Measurements from ENCODE around the gene SPEM2. TPM values are rescaled to one million over a fixed set of nuclear protein-coding genes. Genes with fewer than 3 reads are reported as not detected.

Gene SPEM2
- total RNA-seq, 4 donors from 2014 or later = not detected

DNA sequence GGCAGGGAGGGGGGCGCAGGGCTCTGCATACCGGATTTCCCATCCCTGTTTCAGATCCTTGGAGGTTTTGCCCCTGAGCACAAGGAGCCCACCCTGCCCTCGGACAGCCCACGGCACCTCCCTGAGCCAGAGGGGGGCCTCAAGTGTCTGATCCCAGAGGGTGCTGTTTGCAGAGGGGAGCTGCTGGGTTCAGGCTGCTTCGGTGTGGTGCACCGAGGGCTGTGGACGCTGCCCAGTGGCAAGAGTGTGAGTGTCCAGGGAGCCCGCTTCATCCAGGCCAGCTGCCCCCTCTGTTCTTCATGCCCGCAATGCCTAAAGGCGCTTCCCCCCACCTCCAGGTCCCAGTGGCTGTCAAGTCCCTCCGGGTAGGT lies 42.1 kb upstream of the SPEM2 start:
- DNase-seq = no peak
- no peaks in the 10 kb centered on the region for H3K9me3 ChIP-seq
- TF ChIP-seq POLR2A (IDR thresholded peaks at IDR 0.05) = no peak
- TF ChIP-seq, protein P1, sequence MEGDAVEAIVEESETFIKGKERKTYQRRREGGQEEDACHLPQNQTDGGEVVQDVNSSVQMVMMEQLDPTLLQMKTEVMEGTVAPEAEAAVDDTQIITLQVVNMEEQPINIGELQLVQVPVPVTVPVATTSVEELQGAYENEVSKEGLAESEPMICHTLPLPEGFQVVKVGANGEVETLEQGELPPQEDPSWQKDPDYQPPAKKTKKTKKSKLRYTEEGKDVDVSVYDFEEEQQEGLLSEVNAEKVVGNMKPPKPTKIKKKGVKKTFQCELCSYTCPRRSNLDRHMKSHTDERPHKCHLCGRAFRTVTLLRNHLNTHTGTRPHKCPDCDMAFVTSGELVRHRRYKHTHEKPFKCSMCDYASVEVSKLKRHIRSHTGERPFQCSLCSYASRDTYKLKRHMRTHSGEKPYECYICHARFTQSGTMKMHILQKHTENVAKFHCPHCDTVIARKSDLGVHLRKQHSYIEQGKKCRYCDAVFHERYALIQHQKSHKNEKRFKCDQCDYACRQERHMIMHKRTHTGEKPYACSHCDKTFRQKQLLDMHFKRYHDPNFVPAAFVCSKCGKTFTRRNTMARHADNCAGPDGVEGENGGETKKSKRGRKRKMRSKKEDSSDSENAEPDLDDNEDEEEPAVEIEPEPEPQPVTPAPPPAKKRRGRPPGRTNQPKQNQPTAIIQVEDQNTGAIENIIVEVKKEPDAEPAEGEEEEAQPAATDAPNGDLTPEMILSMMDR (IDR thresholded peaks at IDR 0.05) = no peak
- no peaks in the 10 kb centered on the region for H3K36me3 ChIP-seq
- no peaks in the 10 kb centered on the region for H3K27me3 ChIP-seq
- intact Hi-C loops (cut with DNase I; ENCODE audit: low total_unique reads) = no loop called here
- peak overlapping the region in 1 of 2 donors; percentile 32 for H3K4me3 ChIP-seq
- H3K27ac ChIP-seq = no peak overlapping the region
- H3K4me1 ChIP-seq = peaks cover 0 to 11% of the 10 kb centered on the region in 2 donors

DNA sequence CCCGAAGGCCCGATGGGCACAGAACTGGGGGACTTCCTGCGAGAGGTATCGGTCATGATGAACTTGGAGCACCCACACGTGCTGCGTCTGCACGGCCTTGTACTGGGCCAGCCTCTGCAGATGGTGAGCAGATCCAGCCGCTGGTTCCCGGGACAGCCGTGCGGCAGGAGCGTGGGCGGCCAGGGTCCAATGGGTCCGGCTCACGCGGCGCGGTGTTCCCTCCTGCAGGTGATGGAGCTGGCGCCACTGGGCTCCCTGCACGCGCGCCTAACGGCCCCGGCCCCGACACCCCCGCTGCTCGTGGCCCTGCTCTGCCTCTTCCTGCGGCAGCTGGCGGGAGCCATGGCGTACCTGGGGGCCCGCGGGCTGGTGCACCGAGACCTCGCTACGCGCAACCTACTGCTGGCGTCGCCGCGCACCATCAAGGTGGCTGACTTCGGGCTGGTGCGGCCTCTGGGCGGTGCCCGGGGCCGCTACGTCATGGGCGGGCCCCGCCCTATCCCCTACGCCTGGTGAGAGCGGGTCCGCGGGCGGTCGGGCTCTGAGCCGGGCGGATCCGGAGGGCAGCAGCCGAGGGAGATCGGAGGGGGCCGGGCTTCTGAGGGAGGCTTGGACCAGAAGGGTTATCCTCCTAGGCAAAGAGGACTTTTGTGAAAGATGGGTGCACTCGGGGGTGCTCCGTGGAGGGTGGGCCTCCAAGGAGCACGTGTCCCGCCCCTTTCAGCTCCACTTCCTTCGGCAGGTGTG lies 41.5 kb upstream of the SPEM2 start:
- Histone ChIP-seq H3K36me3 (no peaks in the 10 kb centered on the region), H3K27me3 (no peaks in the 10 kb centered on the region), H3K27ac (peak overlapping the region in 1 of 2 donors; percentile 49), H3K4me3 (peak overlapping the region; percentile 17 to 32), H3K4me1 (peaks cover 0 to 11% of the 10 kb centered on the region in 2 donors), H3K9me3 (no peaks in the 10 kb centered on the region)
- no peak for TF ChIP-seq POLR2A (IDR thresholded peaks at IDR 0.05)
- TF ChIP-seq, protein P1 (IDR thresholded peaks at IDR 0.05) = peak in 1 of 4 experiments; percentile 4
- intact Hi-C loops (cut with DNase I; ENCODE audit: low total_unique reads) = no loop called here
- peak in 1 of 2 donors; percentile 46 for DNase-seq

DNA sequence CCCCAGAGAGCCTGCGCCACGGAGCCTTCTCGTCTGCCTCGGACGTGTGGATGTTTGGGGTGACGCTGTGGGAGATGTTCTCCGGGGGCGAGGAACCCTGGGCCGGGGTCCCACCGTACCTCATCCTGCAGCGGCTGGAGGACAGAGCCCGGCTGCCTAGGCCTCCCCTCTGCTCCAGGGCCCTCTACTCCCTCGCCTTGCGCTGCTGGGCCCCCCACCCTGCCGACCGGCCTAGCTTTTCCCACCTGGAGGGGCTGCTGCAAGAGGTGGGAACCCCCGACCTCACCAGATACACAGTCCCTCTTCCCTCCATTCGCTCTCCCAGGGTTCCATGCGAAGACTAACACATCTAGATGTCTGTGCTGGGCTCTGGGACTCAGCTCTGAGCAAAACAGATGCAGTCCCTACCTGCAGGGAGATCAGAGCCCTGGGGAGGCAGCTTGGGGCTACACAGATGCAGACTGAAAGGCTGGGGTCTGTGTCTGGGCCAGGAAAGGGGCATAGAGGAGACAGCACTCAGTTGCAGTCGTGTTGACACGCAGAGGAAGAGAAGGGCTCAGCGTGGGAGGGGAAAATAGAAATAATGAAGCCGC lies 40.8 kb upstream of the SPEM2 start:
- DNase-seq = no peak
- Histone ChIP-seq H3K27ac (peak overlapping the region in 1 of 2 donors; percentile 49), H3K4me3 (peak overlapping the region; percentile 17 to 32), H3K27me3 (no peaks in the 10 kb centered on the region), H3K36me3 (no peaks in the 10 kb centered on the region), H3K4me1 (peaks cover 0 to 11% of the 10 kb centered on the region in 2 donors), H3K9me3 (no peaks in the 10 kb centered on the region)
- no peak for TF ChIP-seq POLR2A (IDR thresholded peaks at IDR 0.05)
- TF ChIP-seq, protein P1 (IDR thresholded peaks at IDR 0.05) = no peak
- intact Hi-C loops (cut with DNase I; ENCODE audit: low total_unique reads) = no loop called here

DNA sequence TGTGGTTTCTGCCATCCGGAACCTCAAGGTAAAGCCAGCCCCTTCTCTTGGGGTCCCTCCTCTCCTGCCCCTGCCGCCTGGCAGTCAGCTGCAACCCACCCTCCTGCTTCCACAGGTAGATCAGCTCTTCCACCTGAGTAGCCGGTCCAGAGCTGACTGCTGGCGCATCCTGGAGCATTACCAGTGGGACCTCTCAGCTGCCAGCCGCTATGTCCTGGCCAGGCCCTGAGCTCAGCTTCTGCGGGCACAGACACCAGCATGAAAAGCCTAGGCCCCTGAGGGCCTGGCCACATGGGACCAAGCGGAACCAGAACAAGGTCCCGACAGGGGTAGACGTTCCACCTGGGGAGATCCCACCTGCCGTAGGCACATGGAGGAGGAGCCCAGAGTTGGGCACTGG lies 36.6 kb upstream of the SPEM2 start:
- intact Hi-C loops (cut with DNase I; ENCODE audit: low total_unique reads) = no loop called here
- Histone ChIP-seq H3K27ac (no peak overlapping the region), H3K4me1 (peaks cover 0 to 17% of the 10 kb centered on the region in 2 donors), H3K9me3 (no peaks in the 10 kb centered on the region), H3K36me3 (no peaks in the 10 kb centered on the region), H3K4me3 (no peak overlapping the region), H3K27me3 (no peaks in the 10 kb centered on the region)
- DNase-seq = no peak
- TF ChIP-seq, protein P1 (IDR thresholded peaks at IDR 0.05) = no peak
- TF ChIP-seq POLR2A (IDR thresholded peaks at IDR 0.05) = no peak
